GM21737 (cell line): ENCODE data around the gene SLA2.
"Not testable (repeated sequence)": the region's sequence is repeated elsewhere in the genome, so short reads cannot be mapped to it uniquely, and the experiment has no call there.

Source experiments
- ATAC-seq: cut with Tn5 transposase; IDR thresholded peaks from one replicate; pipeline ENCODE4 v1.9.1; 2021; ENCODE audit warnings: mild to moderate bottlenecking, moderate library complexity; ENCODE audit not compliant: unreplicated experiment

The SLA2 gene

DNA sequence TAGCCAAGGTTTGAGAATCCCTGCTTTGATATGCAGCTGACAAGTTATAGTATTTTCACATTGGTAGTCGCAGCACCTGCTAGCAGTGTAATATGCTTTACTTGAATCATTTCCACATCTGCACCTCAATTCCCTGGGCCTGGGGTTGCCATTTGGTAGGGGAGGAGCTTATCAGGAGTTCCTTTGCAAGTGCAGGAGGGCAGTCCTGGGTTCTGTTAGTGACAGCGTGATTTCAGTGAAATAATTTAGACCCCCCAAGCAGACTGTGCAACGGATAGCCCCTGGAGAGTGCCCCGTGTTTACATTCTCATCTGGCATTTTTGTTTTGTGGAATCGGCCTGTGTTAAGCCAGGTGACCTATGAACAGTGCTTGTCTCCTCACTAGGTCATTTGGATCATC lies 34.4 kb downstream of the SLA2 start:
- no peak for ATAC-seq

DNA sequence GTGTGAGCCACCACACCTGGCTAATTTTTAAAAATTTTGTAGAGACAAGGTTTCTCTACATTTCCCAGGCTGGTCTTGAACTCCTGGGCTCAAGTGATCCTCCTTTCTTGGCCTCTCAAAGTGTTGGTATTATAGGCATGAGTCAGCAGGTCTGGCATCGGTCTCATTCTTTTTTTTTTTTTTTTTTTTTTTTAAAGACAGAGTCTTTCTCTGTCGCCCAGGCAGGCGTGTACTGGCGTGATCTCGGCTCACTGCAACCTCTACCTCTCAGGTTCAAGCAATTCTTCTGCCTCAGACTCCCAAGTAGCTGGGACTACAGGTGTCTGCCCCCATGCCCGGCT lies 37.6 kb downstream of the SLA2 start:
- not testable (repeated sequence) for ATAC-seq

DNA sequence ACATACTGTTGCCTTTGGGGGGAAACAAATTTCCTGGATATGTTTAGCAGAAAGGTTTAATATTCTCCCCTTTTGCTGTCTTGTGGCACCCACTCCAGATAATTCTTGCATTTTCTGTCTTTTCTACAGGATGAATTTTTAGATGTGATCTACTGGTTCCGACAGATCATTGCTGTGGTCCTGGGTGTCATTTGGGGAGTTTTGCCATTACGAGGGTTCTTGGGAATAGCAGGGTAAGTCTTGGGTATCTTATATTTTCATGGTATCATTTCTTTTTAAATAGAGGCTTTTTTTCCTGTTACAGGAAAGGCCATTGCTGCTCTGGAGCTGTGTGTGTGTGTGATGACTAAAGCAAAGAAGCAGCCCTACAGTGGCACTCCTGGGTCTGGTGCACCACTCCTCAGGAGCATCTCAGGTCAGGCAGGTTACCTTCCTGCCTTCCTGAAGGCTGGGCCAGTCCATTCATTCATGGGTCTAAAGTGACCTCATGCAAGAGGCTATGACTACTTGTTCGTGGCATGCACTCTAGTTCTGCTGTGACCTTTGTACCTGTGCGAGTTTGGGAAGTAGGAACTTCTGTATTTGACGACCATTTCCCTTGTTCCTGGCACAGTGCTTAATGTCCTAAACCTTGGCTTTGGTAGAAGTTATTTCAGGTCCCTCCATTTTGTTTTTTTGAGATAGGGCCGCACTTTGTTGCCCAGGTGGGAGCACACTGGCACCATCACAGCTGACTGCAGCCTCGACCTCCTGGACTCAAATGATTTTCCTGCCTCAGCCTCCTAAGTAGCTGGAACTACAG lies 38.2 kb downstream of the SLA2 start:
- ATAC-seq: no peak

DNA sequence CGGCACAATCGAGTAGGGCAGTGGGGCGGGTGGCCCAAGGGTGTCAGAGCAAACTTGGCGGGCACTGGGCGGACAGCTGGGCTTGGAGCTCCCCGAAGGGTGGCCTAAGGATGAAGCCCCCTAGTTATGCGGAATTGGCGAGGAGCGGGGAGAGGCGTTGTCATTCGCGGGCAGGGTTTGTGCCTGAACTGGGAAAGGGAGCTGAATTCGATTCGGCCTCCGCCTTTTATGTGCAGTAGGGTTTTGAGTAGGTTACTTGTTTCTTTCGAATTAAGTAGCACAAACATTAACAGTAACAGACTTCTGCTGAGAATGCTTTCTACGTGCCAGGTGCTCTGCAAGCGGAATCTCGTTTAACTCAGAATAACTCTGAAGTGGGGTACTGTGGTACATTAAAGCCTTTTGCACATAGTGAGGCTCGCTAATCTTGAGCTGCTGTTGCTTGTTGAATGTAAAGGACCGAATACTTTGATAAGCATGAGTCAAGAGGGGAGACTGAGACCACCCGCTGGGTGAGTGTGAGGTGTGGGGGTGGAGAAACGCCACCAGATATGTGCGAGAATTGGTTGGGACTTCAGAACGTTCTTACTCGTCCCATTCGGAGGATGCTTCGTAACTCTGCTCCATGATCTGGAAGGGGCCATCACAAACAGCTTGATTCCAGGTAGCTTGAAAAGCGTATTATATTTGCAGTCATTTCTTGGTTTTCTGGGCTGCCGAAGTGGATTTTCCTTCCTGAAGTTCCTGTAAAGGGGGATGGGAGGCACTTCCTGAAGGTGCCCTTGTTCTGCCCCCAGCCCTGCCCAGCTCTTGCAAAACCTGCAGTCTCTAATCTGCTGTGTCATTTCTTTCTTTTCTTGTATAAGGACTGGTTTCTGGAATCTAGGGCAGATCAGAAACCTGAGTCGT lies 39.6 kb downstream of the SLA2 start:
- no peak for ATAC-seq

DNA sequence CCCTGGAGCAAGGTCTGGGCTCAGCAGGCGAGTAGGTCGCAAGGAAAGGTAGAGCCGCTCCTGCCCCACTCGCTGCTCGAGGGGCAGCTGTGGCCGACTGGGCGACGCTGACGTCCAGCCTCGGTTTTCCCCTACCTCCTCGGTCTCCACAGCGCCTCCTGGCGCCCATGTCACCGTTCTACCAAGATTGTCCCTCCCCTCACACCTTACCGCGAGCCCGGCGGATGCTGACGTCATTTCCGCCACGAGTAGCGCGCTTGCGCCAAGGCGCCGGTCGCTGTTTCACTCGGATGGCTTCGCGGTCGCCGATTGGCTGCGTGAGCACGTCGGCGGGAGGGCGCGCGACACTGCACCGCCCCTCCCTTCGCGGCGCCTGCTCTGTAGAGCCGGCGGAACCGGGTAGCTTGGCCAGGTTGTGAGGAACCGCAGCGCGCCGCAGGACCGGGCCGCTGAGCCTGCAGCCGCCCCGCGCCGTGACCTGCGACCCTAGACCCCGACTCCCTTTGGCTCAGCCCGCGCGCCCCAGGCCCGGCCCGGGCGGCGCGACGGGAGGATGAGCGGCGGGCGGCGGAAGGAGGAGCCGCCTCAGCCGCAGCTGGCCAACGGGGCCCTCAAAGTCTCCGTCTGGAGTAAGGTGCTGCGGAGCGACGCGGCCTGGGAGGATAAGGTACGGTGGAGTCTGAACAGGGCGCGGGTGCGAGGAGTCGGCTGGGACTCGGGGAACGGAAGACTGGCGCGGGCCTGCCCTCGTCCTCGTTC lies 40.4 kb downstream of the SLA2 start, which contains the start of gene RAB5IF:
TSS of gene RAB5IF (plus strand) at position 381 of the 759 bp plus-strand sequence. CDS start at position 554, 173 bp downstream.
- ATAC-seq: peak; percentile 77

DNA sequence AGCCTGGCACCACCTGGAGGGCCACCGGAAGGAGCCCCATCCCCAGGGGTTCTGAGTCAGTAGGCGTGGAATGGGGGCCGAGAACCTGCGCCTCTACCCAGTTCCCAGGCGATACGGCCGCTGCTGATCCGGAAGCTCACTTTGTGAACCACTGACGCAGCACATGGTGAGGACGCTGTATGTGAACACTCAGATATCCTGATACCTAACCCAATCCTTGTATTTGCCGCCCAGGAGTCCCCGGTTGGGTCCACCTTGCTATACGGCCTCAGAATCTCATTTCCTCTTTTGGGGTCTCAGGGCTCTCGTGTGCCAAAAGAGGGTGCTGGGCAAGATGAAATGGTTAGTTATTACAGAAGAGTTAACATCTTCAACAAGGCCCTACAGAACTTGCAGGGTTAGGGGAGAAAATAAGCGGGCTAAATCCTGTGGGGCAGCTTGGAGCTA lies 41.0 kb downstream of the SLA2 start:
- ATAC-seq: peak; percentile 31

DNA sequence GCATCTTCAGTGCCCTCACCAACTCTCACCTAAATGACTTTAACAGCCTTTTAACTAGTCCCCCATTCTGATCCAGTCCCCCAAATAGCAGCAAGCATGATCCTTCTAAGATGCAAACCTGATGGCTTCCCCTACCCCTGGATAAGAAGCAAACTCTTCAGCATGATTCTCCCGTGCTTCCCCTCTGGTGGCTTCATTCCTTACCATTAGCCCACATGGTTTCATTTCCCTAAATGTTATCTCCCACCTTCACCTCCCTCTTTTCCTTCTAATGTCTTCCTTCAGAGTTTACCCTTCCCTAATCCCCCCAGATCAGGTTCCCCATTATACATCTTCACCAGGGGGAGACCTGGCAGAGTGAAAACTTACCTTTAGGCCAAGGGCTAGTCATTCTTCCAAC lies 44.5 kb downstream of the SLA2 start:
- ATAC-seq: no peak

DNA sequence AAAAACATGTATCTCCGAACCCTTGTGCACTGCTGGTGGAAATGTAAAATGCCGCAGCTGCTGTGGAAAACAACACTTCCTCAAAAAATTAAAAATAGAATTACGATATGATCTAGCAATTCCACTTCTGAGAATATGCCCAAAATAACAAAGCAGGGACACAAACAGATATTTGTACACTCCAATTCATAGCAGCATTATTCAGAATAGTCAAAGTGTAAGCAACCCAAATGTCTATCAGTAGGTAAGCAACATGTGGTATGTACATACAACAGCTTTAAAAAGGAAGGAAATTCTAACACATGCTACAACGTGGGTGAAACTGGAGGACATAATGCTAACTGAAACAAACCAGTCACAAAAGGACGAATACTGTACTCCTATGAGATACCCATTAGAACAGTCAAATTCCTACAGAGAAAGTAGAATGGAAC lies 46.1 kb downstream of the SLA2 start:
- ATAC-seq: no peak

DNA sequence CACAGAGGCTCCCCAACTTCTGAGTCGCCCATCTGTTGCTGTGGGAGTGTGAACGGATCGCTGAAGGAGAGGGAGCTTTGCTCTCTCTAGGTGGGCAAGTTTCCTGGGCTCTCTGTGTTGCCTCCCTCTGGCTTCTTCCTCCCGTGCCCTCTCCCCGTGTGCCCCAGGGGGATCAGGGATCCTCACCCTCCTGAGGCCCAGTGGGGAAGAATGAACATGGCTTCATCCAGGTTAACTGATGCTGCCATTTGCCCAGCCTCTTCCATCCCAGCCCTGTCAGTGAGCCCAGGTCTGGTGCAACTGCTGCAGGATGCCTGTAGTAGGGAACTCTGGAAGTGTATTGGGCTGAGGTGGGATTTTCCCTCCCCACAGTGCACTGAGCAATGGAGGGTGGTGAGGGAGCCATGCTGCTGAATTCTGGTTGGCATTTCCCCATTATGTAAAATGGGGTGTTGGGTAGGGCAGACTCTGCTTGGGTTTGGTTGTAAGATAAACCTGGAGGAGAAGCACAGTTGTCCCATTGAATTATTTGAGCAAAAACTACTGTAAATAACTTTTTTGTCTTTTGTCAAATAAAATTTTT lies 52.6 kb downstream of the SLA2 start:
- ATAC-seq: no peak

DNA sequence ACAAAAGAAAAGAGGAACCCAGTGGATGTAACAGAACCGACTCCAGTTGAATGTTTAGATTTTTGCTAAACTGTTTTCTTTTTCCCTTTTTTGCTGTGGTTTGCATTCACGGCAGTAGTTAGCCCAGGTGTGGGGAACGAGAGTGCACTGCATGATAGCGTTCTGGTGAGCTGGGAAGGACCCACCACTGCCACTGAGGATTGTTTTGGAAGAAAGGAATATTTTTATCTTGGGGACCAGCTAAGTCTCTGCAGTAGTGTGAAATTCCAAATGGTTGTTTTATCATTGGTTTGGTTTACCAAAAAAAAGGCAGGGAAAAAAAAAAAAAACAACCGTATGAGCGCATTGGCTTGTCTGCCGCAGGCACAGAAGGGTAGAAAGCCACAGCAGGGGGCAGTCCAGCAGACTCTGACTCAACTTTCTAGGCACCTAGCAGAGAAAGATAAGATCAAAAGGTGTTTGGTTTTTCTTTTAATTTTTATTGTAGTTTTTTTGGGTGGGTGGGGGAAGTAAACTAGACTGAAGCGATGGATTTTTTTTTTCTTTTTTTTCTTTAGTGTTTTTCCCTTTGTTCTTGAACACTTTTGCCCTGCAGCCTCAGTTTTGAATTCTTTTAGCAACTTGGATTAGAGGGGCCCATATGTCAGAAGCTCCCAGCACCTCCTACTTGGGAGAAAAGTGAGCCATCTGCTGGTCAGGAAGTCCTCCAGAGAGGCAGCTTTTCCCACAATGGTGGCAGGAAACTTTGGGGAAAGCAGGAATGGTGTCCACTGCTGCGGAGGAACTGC lies 53.9 kb downstream of the SLA2 start:
- no peak for ATAC-seq

DNA sequence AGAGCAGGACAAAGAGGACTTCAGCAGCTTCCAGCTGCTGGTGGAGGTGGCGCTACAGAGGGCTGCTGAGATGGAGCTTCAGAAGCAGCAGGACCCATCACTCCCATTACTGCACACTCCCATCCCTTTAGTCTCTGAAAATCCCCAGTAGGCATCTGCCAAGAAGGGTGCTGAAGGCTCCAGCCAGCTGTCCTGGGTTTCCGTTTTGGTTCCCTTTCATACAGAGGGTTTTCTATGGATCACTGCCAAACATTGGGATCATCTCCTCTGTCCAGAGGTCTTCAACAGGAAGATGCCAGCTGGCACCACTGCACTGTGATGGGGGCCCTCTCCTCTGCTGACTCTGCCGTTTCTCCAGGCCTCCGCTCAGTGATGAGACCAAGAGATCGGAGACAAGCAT lies 54.7 kb downstream of the SLA2 start:
- ATAC-seq: no peak

DNA sequence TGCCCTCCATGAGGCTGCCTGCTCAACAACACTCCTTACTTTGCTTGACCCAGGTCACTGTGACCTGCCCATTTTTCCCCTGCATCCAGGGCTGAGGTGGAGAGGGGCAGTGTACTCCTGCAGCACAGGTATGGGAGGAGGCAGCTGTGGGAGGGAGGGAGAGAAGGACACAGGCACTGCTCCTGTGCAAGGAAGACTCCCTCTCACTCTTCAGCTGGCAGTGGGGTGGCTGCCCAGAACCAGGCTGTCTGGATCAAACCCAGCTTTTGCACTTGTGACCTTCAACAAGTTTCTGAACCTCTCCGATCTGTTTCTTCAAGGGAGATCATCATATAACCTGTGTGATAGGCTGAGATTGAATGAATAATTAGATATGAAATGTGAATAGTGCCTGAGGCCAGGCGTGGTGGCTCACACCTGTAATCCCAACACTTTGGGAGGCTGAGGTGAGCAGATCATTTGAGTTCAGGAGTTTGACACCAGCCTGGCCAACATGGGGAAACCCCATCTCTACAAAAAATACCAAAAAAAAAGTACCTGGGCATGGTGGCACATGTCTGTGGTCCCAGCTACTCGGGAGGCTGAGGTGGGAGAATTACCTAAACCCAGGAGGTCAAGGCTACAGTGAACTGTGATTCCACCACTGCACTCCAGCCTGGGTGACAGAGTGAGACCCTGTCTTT lies 58.5 kb downstream of the SLA2 start:
- ATAC-seq: no peak

DNA sequence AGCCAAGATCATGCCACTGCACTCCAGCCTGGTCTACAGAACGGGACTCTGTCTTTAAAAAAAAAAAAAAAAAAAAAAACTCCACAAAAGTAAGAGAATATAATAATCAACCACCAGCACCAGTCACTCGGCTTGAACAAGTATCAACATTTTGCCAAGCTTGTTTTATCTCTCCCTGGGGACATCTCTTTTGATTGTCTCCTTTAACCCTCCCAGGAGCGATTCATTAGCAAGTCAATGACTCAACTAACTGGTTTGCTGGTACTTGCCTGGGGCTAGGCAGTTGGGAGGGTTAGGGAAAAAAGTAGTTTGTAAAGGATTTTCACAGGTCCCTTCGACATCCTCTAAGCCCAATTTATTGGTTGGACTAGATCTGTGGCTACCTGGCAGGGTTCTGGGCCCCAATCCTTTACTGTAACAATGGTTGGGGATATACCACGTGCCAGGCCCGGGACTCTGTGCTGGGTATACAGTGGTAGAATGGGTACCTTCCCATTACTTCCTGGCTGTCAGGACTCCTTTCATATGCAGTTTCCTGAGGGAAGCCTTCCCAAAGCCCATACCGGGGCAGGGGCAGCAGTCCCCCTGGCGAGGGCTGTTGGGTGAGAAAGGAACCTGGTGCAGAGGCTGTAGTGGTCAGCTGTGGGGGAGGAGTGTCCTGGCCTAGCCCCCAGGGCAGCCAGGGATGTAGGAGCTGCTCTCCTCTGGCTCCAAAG lies 60.4 kb downstream of the SLA2 start:
- ATAC-seq: no peak

DNA sequence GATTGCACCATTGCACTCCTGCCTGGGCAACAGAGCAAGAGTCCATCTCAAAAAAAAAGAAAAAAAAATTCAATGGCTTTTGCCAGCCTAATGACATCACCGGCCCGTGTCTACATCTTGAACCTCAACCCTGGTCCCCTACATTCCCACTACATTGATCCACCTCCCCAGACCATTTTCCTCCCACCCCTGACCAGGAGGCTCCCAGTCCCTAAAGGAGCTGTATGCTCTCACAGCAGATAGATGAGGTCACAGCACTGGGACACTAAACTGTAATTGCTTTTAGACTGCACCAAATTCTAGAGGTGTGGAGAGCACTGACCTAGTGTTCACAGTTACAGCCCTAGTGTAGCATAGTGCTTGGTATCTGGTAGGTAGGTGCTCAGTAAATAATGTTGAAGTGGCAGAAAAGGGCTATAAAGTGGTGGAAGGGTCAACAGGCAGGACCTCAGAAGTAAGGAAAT lies 61.9 kb downstream of the SLA2 start:
- no peak for ATAC-seq

DNA sequence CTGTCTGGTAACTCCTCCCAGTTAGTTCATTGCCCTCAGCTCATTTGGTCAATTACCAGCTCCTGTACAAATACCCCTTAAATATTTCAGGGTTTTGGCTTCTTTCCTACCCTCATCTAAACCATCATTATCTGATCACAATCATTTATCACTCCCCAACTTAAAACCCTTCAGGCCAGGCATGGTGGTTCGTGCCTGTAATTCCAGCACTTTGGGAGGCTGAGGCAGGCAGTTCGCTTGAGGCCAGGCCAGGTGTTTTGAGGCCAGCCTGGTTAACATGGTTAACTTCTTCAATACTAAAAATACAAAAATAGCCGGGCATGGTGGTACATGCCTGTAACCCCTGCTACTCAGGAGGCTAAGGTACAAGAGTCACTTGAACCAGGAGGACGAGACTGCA lies 63.2 kb downstream of the SLA2 start:
- ATAC-seq: no peak

DNA sequence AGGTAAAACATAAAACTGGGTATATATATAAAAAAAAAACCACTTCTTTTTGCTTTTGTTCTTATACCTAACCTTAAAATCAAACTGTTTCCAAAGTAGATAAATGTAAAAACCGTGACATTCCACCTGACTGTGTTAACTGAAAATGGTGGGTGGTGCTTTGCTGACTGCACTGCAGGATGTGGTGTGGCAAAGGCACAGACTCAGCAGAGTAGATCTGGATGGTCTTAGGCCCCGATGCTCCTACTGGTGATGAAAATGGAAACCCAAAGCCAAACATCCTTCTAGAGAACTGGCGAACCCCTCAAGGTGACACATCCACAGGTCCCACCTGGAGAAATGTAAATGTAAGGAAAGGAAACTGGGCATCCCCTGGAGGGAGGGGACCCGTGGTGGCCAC lies 63.7 kb downstream of the SLA2 start:
- ATAC-seq: no peak

DNA sequence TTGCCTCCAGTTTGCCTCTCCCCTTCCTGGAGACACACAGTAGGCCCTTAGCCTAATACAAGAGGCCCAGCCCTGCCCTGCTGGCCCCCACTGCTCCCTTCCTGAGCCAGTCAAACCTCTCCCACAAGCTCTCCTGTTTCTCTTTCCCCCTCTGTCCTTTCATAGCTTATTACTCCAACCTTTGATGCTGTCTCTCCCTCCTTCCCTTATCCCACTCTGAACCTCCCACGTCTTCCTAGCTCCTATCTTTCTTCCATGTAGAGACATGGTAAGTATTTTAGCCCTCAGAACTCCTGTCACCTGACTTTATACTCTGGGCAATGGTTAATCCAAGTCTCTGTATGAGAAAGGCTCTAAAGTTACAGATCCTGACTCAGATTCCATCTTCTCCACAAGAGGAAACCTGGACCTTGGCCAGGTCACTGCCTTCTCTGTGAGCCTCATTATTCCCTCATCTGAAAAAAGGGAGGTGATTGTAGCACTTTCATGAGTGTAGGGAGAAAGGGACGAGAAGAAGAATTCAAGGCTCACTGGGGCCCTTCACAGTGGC lies 65.9 kb downstream of the SLA2 start:
- ATAC-seq: no peak

DNA sequence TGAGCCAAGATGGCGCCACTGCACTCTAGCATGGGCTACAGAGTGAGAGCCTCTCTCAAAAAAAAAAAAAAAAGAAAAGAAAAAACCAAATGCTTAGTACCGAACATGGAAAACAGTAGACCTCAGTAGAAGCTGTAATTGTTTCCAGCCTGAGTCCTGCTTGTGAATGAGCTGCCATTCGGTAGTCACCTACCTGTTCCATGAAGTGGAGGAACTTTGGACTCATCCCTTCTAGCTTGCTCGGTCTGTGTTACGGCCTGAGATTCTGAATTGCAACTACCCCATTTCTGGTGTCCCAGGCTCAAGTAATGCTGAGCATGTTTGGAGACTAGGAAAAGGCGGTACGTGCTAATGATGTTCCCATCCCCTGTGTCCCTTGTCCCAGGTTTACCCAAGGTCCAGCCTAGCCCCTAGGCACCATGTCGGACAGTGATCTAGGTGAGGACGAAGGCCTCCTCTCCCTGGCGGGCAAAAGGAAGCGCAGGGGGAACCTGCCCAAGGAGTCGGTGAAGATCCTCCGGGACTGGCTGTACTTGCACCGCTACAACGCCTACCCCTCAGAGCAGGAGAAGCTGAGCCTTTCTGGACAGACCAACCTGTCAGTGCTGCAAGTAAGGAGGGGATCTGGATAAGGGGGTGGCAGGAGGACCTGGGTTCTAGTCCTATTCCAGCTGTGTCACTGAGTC lies 67.5 kb downstream of the SLA2 start:
- ATAC-seq: no peak
